Heart left ventricle (tissue), 13 donors: ENCODE data around the gene CBX5.
"Not testable (repeated sequence)": the region's sequence is repeated elsewhere in the genome, so short reads cannot be mapped to it uniquely, and the experiment has no call there.

ENCODE experiments used
- POLR2A ChIP-seq, 2 donors: fragments of 450-650 bp; IDR thresholded peaks; one replicate each; pipeline ENCODE4 v1.6.1; 2017; ENCODE audit warnings: antibody characterized with exemption in 2 of 2, mild to moderate bottlenecking in 2 of 2, moderate library complexity in 2 of 2
- TF ChIP-seq, protein P1 (sequence below), 12 donors: fragments of 200-600 bp; sonication (generic) in 4 of 12; IDR thresholded peaks; one replicate each; pipeline versions ENCODE4 v1.5.0 to v1.8.0; 2018 to 2022; ENCODE audit warnings: antibody characterized with exemption in 12 of 12, mild to moderate bottlenecking in 5 of 12
- donor health status: ischemic (EF 13 %, LVEDD 7.1; RV severe dilation, severe dysfunction).
- donor health status: DM: no; HTN: yes; CAD: no.
- donor health status: DM: no; HTN: no; CAD: no.
- donor health status: ischemic (EF 25% LVEDD 6.9; RV normal size, moderate dysfunction).
- donor health status: ischemic (EF 25% LVEDD 5.7; RV mildly dilated, moderate dysfunction).
- donor health status: ischemic (EF 35%, LVEDD 5.7; RV mildly dilated, moderate dysfunction).
- donor health status: nonischemic (EF 11% LVEDD 7.7; RV severe dilation, severe dysfunction).
- donor health status: DM: yes; HTN: yes; CAD: no.
- donor health status: PGD.
- donor health status: ischemic (EF 29% LVEDD 5.4; RV normal size, mild dysfunction).
- donor health status: nonischemic (EF 23%, LVEDD 6.1; RV moderate dilation, normal function).

DNA sequence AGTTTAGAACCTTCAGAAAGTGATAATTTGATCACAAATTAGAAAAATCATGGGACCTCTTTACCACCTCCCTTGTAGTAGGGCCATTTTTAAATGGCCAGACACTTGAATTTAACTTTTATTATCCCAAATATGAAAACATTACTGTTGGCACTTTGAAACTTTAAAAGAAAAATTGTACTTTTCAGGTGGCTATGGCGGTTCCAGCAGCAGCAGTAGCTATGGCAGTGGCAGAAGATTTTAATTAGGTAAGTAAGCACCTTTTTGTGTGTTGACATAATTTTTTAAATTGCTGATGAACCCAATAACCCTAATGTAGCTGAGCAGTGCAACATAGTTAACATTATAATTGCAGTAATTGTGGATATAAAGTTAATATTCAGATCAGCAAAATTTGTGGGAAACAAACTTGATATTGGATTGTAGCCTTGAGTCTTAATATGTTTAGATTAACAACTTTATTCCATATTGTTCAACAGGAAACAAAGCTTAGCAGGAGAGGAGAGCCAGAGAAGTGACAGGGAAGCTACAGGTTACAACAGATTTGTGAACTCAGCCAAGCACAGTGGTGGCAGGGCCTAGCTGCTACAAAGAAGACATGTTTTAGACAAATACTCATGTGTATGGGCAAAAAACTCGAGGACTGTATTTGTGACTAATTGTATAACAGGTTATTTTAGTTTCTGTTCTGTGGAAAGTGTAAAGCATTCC is 4.3 kb upstream of the CBX5 start:
- TF ChIP-seq POLR2A (IDR thresholded peaks at IDR 0.05) = not testable (repeated sequence)
- TF ChIP-seq, protein P1, sequence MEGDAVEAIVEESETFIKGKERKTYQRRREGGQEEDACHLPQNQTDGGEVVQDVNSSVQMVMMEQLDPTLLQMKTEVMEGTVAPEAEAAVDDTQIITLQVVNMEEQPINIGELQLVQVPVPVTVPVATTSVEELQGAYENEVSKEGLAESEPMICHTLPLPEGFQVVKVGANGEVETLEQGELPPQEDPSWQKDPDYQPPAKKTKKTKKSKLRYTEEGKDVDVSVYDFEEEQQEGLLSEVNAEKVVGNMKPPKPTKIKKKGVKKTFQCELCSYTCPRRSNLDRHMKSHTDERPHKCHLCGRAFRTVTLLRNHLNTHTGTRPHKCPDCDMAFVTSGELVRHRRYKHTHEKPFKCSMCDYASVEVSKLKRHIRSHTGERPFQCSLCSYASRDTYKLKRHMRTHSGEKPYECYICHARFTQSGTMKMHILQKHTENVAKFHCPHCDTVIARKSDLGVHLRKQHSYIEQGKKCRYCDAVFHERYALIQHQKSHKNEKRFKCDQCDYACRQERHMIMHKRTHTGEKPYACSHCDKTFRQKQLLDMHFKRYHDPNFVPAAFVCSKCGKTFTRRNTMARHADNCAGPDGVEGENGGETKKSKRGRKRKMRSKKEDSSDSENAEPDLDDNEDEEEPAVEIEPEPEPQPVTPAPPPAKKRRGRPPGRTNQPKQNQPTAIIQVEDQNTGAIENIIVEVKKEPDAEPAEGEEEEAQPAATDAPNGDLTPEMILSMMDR (IDR thresholded peaks at IDR 0.05) = not testable (repeated sequence)
